HG02798 (cell line): ENCODE data around the gene HDLBP.
"Not testable (repeated sequence)": the region's sequence is repeated elsewhere in the genome, so short reads cannot be mapped to it uniquely, and the experiment has no call there.

ENCODE experiments used
- ATAC-seq: cut with Tn5 transposase; IDR thresholded peaks from one replicate; pipeline ENCODE4 v1.9.1; 2021; ENCODE audit warnings: mild to moderate bottlenecking; ENCODE audit not compliant: unreplicated experiment, poor library complexity

HDLBP gene

DNA sequence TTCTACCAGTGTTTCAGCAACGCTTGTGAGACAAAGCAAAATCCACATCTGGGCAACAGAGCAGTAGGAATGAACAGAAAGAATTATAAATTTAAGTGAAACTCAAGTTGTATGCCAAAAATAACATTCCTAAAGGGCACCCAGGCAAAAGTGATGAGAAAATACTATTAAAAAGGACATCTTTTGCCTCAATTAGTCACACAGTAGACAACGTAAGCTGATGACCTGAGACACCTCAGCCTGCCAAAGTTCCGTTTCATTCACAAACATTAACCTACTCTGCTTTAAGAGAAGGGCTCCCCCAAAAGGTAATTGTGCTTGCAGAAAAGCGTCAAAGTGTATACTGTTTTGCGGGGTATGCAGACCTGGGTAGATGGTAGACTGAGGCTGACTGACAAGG lies 7.2 kb downstream of the HDLBP start:
- ATAC-seq: no peak

DNA sequence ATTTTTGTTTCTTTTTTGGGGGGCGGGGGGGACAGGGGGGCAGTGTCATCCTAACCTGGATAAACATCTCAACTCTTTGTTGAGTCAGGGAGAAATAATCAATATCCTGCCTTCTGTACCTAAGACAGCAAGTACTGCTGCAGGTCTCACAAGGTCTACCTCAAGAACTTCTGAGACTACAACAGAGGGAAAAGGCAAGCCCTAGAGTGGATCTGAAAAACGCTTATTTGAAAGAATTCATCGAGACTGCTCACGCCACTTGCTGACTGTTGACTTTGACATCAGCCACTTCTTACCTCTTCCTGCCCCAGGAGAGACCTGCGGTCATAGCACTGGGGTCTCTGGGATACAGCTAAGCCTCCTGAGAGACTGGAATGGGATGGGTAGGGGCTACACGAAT lies 8.4 kb downstream of the HDLBP start:
- ATAC-seq: no peak

DNA sequence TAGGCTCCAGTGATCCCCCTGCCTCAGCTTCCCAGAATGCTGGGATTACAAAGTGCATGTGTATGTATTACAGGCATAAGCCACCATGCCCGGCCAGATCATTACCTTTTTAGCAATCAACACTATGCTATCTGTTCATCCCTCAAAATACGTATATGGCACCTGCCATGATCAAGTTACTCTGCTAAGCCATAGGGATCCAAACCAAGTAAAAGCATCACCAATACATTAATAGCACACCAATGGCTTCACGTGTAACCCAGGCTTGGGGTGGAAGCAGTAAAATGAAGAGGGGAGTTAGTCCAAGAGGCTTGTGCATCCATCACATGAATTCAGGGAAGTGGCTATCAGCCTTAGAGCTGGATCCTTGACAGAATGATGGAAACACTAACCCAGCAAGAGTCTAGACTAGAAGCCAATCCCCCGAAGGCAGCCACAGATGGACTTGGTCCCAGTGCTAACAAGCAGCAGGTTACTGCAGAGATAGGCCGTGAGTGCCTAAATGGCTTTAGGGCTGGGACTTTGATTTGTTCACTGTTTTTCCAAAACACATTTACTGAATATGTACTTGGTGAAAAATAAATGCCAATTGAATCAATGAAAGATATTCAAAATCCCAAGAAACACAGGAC lies 11.3 kb downstream of the HDLBP start:
- ATAC-seq: no peak

DNA sequence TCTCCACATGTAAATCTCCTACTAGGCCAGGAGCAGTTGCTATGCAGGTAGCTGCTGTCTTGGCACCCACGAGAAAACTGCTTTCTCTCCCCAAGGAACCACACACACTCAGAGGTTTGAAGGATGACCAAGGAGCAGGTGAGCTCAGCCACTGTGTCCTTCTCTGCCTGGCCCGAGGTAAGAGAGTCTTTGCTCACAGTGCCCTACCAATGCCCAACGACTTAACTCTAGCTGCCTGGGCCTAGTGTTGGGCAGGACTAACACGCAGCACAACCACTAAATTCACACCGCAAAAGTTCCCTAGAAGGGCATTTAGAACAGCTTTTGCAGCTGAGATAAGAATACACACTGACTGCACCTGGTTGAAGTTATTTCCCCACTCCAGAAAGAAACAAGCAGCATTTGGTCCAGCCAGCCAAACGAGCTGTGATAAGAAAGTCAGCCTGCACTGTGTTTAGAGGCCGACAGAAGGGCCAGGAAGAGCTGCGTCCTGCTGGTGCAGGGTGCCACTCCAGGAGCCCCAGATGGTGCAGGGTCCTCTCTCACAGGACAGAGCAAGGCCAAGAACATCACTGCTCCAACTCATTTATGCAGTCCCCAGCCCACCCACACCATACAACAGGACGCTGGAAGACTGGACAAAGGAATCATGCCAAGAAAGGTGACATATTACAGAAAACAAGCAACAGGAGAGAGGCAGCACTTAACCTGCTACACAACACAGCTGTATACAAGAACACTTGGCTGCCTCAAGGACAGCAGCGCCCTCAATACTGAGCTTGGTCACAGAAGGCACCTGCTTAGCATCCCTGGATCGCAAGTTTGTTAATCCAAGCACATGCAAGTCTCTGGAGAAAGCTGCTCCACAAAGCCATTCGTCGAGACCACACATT lies 12.5 kb downstream of the HDLBP start:
- no peak for ATAC-seq

GRCh38 chr2:241302083-241302482 lies 13.4 kb downstream of the HDLBP start:
- ATAC-seq: no peak

DNA sequence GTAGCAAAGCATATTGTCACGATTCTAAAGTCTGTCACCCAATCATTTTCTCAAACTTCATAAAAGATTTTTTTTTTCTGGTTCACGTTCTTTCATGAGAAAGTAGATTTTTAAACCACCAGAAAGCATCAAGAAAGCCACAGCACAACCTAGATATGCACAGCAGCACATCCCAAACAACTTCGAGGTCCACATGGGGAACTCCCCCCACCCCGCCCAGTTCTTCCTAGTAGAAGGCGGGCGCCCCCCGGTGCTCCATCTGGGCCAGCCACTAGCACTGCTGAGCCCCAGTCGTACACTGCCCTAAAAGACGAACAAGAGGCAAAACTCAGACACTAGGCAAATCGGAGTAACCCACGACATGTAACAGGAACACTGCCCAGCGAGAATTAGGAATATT lies 15.5 kb downstream of the HDLBP start:
- ATAC-seq: no peak

GRCh38 chr2:241298673-241299072 lies 16.8 kb downstream of the HDLBP start:
- no peak for ATAC-seq

DNA sequence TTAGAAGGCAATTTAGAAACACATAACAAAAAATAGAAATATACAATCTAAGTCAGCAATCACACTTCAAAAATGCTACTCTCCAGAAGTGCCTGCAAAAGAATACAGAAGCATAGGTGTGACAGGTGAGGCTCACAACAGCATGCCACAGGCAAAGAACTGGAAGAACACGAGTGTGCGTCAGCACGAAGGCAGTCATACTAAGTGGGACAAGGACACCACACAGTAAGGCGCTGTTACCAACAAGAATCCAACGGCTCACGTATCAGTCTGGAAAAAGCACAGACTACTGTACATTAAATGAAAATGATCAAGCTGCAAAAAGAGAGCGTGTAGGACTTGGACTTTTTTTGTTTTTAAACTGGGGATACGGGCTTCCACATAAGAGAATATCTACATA lies 18.7 kb downstream of the HDLBP start:
- no peak for ATAC-seq

- ATAC-seq: no peak
Observed at GRCh38 chr2:241295326-241296095, 20.0 kb downstream of the HDLBP start.

DNA sequence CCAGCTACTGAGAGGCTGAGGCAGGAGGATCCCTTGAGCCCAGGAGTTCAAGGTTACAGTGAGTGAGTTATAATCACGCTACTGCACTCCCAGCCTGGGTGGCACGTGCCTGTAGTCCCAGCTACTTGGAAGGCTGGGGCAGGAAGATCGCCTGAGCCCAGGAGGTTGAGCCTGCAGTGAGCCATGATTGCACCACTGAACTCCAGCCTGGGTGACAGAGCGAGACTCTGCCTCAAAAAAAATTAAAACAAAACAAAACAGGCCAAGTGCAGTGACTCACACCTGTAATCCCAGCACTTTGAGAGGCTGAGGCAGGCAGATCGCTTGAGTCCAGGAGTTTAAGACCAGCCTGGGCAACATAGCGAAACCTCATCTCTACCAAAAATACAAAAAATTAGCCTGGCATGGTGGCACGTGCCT lies 22.1 kb downstream of the HDLBP start:
- not testable (repeated sequence) for ATAC-seq

GRCh38 chr2:241291977-241292376 lies 23.5 kb downstream of the HDLBP start:
- ATAC-seq: no peak

- ATAC-seq: no peak
Observed at GRCh38 chr2:241291153-241291552, 24.3 kb downstream of the HDLBP start.

DNA sequence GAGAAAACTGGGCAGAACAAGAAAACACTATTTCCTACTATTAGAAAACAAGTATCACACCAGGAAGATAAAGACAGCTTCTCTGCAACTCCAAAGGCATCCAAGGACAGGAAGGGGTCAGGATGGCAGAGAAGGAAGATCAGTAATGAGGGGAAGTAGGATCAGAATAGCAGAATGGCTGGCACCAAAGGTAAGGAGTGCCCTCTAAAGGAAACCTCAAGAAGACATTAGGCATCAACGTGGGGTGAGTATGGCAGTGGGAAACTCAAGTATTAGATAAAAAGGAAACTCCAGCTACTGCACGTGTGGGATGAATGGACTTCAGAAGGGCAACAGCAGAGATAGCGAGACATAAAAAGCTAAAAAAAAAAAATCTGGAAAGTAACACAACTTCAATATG lies 25.9 kb downstream of the HDLBP start:
- no peak for ATAC-seq

GRCh38 chr2:241289053-241289452 lies 26.4 kb downstream of the HDLBP start:
- ATAC-seq: no peak

DNA sequence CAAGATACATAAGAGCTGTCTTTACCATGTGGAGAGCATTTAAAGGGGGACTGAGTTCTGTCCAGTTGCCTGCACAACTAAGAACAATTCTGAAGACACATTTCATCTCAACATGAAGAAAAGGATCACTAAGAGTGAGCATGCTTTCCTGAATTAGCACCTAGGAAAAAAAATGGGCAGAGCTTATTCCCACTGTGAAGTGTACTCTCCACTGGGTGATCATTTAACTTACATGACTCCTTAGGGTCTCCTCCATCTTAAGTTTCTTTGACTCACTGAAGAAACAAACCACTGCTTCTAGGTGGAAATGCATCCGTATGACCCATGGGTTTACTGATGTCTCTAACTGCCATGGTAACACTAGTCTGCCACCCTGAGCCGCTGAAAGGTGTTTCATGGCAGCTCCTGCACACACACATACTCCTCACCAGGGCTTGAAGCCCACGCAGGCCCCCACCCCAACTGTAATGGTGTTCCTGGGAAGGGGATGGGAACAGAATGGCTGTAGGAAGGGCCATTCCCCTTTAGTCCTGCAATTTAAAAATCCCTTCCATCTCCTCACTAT lies 27.1 kb downstream of the HDLBP start:
- ATAC-seq: no peak

GRCh38 chr2:241286348-241287090 lies 29.0 kb downstream of the HDLBP start:
- ATAC-seq: no peak

DNA sequence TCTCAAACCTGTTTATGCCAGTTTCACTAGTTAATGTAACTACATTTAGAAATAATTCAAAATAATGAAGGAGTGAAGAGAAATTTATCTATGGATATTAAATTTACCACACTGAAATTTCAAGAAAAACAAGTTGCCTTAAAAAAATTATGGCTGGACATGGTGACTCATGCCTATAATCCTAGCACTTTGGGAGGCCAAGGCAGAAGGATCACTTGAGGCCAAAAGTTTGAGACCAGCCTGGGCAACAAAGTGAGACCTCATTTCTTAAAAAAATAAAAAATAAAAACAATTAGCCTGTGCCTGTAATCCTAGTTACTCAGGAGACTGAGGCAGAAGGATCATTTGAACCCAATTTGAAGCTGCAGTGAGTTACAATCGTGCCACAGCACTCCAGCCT lies 29.9 kb downstream of the HDLBP start:
- ATAC-seq: no peak

GRCh38 chr2:241282555-241282954 lies 32.9 kb downstream of the HDLBP start:
- no peak for ATAC-seq

DNA sequence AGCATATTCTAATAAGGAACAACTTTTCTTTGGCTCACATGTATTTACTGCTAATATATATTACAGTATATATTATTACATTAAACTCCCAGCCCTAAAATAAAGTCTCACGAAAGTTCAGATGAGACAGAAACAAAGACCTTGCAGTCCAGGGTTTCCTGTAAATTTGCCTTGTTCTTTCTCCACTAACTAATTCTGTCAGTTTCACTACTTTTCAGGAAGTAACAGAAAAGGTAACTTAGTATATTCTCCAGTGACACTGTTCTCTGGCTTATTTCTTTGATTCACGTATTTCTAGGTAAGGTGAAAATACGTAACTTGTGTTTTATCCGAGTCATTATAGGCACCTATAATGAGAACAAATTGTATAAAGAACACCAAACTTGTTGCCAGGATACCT lies 35.2 kb downstream of the HDLBP start:
- ATAC-seq: no peak

GRCh38 chr2:241279828-241280227 lies 35.6 kb downstream of the HDLBP start:
- ATAC-seq: no peak
